NCI-H2196 treated with DMSO at 0.1 percent for 48 hours (cell line): ENCODE data around the gene RCAN3.
"Not testable (repeated sequence)": the region's sequence is repeated elsewhere in the genome, so short reads cannot be mapped to it uniquely, and the experiment has no call there.

Experiments used
- DNase-seq: peaks from one replicate; lab custom pipeline; 2025; ENCODE audit not compliant: unreplicated experiment; lab: John Stamatoyannopoulos, UW

The RCAN3 gene

DNA sequence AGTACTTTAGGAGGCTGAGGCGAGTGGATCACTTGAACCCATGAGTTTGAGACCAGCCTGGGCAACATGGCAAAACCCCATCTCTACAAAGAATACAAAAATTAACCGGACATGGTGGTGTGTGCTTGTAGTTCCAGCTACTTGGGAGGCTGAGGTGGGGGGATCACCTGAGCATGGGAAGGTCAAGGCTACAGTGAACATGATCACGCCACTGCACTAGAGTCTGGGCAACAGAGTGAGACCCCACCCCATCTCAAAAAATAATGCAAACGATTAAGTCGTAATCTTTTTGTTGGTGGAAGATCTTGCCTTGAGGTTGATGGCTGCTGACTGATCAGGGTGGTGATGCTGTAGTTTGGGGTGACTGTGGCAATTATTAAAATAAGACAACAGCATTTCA lies 6.3 kb downstream of the RCAN3 start:
- no peak for DNase-seq

DNA sequence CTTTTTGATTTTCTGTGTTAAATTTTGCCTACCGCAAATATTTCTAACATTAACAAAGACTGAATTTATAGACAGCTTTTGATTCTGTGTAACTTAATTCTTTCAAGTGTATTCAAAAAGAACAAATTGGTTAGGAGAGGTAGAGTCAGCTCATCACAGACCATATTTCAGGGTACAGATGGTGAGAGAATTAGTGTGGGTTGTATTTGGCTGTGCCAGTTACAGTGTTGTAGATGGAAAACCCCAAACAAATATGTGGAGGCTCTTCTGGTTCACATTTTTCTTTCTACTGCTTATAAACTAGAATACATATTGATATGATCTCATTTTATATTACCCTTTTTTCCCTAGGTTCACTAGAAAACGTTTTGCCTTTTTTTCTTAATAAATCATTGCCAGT lies 11.1 kb downstream of the RCAN3 start:
- DNase-seq = no peak

DNA sequence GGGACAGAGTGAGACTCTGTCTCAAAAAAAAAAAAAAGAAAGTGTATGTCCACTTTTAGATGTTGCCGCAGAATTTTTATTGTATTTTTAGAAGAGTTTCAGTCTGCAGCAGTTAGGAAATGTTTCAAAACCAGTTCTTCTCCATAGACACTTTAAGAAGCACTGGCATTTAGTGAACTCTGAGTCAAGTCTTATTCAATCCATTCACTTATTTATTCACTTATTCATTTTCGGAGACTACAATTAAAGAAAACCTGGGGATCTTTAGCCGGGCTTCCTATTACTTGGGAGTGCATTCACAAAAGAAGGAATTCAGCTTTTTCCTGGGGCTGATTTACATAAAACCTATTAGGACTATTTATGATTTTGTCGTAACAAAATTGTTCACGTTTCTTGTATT lies 12.3 kb downstream of the RCAN3 start:
- no peak for DNase-seq

GRCh38 chr1:24515671-24516209 lies 13.1 kb downstream of the RCAN3 start:
- not testable (repeated sequence) for DNase-seq

GRCh38 chr1:24516506-24516905 lies 13.9 kb downstream of the RCAN3 start:
- DNase-seq = no peak

- DNase-seq = no peak
Observed at GRCh38 chr1:24517898-24518297, 15.3 kb downstream of the RCAN3 start.

GRCh38 chr1:24520282-24520681 lies 17.6 kb downstream of the RCAN3 start:
- DNase-seq = not testable (repeated sequence)

DNA sequence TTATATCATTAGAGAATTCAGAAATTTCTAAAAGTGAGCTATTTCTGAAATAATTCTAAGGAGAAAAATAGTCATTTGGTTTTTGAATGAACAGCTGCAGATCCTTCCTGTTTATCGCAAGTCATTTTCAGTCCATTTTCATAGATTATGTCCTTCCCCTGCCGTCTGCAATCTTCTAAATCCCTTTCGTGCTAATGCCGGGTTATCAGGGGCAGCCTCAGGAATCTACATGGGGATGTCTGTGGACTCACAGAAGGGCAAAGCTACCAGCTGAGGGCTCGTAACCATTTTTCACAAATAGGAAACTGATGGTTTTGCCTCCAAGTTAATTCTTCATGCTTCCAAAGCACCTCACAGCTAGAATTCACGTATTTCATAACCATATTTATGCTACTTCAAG lies 23.0 kb downstream of the RCAN3 start:
- no peak for DNase-seq

GRCh38 chr1:24526045-24526444 lies 23.4 kb downstream of the RCAN3 start:
- no peak for DNase-seq

DNA sequence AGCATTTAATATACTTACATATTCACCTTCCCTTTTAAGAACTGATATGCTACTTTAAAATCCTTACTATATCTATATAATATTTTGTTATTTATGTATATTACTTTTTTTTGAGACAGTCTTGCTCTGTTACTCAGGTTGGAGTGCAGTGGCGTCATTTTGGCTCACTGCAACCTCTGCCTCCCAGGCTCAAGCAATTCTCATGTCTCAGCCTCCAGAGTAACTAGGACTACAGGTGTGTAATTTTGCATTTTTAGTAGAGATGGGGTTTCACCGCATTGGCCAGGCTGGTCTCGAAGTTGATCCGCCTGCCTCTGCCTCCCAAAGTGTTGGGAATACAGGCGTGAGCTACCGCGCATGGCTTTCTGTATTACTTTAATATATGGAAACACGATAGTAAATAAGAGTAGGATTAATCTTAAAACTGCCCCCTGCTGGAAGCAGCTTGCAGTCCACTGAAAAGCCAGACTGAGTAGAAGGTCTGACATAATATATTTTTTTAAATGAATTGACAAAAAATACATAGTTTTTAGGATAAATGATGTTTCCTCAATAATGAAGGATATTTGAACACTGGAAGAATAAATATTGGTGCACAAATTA lies 24.4 kb downstream of the RCAN3 start:
- no peak for DNase-seq

DNA sequence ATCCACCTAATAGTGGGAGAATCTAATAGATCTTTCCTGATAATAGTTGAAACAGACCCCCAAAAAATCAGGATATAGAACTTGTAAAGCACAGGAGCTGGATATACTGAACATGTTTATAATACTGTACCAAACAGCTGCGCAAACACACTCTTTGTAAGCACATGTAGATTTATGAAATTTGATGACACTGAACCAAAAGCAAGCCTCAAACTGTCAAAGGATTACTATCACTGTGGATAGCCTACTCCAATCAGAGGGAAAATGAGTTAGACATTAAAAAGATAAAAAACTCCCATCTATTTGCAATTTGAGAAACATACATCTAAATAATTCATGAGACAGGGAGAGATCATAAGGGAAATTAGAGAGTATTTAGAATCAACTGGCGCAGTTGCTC lies 26.1 kb downstream of the RCAN3 start:
- peak; percentile 51 for DNase-seq

GRCh38 chr1:24529292-24529691 lies 26.7 kb downstream of the RCAN3 start:
- DNase-seq = not testable (repeated sequence)

GRCh38 chr1:24535021-24535424 lies 32.4 kb downstream of the RCAN3 start:
- no peak for DNase-seq

DNA sequence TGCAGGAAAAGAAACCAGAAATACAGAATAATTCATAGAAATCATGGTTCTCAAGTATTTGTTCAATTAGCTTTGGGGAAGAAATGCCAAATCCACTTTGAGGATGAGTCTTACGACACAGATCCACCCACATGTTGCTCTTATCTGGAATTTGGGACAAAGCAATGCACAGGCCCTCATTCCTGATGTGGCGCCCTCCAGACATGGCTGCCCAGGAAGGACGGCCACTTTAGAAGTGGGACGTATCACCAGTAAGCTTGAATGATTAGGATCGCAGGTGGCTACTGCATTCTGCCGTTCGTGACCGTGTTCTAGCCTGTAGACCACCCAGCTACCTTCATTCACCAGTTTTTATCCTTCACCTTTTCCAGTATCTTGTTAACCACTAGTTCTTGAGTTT lies 33.1 kb downstream of the RCAN3 start:
- no peak for DNase-seq

- no peak for DNase-seq
Observed at GRCh38 chr1:24536391-24536840, 33.8 kb downstream of the RCAN3 start.

GRCh38 chr1:24540051-24540905 lies 37.6 kb downstream of the RCAN3 start:
- DNase-seq = no peak

- DNase-seq = no peak
Observed at GRCh38 chr1:24540906-24541710, 38.5 kb downstream of the RCAN3 start.

DNA sequence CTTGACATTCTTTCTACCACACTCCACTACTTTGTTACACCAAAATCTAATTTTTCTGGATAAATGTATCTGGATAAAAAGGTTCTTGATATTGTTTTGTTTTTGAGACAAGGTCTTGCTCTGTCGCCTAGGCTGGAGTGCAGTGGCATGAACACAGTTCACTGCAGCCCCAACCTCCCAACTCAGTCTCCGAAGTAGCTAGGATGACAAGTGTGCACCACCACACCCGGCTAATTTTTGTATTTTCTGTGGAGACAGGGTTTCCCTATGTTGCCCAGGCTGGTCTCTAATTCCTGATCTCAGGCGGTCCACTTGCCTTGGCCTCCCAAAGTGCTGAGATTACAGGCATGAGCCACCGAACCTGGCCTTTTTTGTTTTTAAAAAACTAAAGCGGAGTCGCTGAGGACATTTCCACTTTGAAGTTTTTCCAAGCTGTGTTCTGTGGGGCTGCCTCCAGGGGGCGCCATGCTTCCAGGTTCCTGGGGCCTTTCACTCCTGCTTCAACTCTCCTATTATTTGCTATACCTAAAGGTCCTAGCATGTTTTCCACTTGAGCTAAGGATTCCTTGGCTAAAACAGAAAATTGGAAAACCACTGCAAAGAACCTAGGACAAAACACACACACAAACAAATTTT lies 39.2 kb downstream of the RCAN3 start:
- no peak for DNase-seq

DNA sequence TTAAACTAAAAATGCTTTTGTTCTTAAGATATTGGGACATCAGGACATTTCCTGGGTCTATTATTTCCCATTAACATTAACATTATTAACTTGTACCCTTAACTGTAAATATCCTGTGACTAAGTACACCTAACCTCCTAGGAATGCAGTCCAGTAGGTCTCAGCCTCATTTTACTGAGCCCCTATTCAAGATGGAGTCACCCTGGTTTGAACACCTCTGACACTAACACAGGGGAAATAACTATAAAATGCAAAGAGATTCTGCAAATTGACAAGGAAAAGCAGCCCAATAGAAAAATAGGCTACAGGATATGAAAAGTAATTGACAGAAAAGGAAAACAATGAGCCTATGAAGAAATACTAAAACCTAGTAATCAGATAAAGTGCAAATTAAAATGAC lies 41.6 kb downstream of the RCAN3 start:
- no peak for DNase-seq

DNA sequence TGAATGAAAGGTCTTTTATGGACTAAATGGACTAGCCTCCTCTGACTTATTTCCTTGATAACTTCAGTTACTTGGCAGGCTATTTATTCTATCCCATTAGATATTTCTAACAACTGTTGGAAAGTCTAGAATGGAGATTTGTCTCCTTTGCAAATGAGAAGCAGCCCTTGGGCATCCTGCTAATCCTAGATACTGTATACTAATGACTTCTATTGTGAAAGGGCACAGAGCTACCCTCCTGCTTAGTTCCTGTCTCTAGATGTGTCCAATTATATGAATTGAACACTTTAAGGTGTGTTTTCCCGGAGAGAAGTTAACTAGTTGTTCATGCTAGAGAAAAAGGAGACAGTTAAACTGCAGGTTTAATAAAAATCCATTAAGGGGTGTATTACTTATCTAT lies 43.0 kb downstream of the RCAN3 start:
- no peak for DNase-seq

GRCh38 chr1:24547195-24547594 lies 44.6 kb downstream of the RCAN3 start:
- no peak for DNase-seq
